NCI-H69 (cell line): Measurements from ENCODE around the gene CCDC57.
A peak's percentile ranks its signal among the peaks of the same experiment; 100 is the strongest.
"Not testable (repeated sequence)": the region's sequence is repeated elsewhere in the genome, so short reads cannot be mapped to it uniquely, and the experiment has no call there.

Source experiments
- DNase-seq: peaks from one replicate; lab custom pipeline; 2025; lab: John Stamatoyannopoulos, UW

CCDC57 gene

DNA sequence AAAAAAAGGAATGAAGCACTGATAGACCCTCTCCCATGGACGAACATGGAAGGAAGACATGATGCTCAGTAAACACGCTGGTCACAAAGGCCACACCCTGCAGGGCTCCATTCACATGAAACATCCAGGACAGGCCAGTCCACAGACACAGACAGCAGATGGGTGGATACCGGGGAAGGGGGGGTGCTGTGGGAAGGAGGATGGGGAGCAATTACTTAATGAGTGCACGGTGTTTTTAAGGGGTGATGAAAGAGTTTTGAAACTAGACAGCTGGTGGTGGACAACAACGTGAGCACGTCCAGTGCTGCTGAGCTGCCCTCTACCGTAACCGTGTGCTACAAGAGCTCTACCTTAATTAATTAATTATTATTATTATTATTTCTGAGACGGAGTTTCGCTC, 10.2 kb upstream of the CCDC57 start:
- DNase-seq, result no peak

DNA sequence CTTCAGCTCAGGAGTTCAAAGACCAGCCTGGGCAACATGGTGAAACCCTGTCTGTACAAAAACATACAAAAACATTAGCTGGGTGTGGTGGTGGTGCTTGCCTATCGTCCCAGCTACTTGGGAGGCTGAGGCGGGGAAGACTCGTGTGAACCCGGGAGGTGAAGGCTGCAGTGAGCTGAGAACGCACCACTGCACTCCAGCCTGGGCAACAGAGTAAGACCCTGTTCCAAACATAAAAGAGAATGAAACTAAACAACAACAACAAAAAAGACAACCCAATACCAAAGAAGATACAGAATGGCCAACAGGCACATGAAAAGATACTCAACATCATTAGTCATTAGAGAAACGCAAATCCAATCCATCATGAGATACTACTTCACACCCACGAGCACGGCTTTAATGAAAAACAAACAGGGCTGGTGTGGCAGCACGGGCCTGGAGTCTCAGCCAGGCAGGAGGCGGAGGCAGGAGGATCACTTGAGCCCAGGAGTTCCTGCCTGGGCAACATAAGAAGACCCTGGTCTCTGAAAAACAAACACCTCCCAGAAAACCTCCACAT, 8.8 kb upstream of the CCDC57 start:
- DNase-seq, result no peak

DNA sequence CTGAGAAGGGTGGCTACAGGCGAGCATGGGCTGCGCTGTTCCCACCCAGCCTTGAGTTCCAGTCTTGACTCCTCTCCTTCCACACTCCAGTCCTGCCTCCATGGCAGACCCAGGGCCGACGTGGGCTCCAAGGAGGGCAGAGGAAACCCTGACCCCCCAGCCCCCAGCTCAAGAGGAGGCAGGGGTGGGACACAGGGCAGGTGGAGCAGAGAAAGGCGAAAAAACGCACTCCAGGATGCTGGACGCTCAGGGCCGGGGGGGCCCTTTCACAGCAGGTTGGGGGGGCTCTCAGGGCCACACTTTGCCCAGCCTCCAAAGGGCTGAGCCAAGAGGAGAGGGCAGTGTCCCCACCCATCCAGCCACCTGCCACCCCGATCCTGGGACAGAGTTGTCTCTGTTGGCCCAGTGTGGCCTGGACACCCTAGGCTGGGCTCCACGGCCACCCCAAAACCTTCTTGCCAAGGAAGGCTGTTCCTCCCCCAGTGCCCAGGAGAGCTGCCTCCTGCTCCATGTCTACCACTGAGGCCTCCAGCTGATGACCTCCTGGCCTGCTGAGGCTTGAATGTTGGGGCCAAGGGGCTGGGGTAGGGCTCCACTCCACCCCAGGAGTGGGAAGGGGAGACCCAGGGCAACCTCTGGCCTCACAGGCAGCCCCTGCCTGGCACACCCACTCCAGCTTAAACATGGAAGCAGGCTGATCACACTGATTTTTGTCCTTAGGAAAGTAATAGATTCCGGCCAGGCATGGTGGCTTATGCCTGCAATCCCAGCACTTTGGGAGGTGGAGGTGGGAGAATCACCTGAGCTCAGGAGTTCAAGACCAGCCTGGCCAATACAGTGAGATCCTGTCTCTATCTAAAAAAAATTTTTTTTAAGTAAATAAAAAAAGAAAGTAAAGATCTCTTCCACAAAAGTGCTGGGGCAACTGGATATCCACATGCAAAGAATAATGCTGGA, 7.4 kb upstream of the CCDC57 start:
- no peak for DNase-seq

DNA sequence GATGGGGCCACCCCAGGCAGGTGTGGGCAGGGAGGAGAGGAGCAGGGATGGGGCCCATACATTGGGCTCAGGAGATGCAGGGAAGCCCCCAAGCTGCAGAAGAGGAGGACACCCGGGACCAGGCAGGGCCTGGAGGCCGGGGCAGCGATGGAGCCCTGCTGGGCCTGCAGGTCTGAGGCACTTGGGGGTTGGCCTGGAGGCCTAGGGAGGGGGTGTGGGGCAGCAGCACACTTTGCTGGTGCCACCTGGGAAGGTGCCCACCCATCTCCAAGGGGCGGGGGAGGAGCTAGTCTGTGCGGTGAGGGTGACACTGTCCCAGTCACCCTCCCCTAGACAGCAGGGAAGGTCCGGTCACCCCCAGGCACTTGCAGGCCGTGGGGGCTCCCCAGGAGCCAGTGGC, 6.4 kb upstream of the CCDC57 start:
- DNase-seq, result no peak

DNA sequence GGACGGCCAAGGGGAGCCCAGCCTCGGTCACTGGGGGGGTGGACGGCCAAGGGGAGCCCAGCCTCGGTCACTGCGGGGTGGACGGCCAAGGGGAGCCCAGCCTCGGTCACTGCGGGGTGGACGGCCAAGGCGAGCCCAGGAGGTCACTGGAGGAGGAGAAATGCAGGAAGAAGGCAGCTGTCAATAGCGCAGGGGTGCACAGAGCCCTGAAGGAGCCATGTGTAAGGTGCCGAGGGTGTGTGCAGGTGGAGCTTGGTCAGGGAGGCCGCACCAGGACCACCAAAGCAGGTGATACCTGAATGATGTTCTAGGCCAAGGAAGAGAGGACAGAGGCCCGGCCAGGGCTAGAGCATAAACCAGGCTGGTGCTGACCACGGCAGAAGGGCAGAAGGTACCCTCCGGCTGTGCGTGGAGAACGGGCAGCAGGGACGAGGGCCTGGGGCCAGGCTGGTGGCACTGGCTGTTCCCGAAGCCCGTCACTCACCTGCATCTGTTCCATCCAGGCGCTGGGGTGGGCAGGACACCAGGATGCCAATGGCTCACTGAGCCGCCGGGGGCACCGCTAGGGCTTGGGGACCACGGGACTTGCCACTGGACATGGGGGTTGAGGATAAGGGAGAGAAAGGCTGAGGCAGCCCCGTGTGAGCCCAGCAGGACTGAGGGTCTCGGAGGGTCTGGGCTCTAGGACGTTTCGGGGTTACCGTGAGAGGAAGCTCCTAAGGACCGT, 5.9 kb upstream of the CCDC57 start:
- DNase-seq, result no peak

DNA sequence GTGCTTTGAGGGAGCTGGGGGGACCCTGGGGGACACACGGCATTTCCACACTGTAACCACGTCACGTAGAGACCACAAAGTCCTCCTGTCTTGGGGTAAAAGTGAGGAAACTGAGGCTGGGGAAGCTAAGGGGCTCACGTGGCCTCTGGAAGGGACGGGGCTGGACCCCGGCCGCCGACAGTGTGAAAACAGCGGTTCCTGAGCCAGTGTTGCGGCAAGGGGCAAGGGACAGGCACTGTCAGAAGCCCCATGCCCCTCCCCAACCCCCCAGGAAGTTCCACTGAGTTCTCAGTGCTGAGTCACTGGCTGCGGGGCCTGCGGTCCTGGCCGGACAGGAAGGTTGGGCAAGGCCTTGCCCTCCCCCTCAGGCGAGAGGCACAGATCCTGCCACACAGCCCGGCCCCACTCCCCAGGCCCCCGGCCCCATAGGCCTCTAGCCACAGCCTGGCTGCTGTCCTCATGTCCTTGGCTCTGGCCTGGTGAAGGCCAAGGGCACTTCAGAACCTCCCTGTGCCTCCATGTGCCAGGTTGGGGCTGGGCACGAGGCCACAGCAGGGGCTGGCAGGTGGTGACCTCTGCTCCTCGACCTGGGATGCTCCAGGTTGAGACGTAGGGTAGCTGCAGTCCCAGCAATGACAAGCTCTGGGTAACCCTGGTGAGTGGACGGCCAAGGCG, 5.0 kb upstream of the CCDC57 start:
- DNase-seq, result no peak

DNA sequence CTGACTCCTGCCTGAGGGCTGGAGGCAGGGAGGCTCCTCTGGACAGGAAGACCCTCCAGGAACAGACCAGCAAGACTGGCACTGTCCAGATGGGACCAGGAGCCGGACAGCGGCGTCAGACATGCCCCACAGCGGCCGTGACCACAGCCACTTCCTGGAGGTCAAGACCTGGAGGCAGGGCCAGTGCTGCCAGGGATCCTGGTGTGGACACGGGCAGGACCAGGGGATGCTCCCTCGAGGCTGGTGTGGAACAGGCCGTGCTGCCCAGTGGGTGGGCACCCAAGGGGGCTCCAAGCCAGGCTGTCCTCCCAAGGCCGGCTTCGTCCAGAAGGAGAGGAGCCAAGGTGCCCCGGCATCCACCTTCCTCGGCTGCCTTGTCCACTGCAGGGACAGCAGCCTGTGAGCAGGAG, 4.5 kb upstream of the CCDC57 start:
- no peak for DNase-seq

DNA sequence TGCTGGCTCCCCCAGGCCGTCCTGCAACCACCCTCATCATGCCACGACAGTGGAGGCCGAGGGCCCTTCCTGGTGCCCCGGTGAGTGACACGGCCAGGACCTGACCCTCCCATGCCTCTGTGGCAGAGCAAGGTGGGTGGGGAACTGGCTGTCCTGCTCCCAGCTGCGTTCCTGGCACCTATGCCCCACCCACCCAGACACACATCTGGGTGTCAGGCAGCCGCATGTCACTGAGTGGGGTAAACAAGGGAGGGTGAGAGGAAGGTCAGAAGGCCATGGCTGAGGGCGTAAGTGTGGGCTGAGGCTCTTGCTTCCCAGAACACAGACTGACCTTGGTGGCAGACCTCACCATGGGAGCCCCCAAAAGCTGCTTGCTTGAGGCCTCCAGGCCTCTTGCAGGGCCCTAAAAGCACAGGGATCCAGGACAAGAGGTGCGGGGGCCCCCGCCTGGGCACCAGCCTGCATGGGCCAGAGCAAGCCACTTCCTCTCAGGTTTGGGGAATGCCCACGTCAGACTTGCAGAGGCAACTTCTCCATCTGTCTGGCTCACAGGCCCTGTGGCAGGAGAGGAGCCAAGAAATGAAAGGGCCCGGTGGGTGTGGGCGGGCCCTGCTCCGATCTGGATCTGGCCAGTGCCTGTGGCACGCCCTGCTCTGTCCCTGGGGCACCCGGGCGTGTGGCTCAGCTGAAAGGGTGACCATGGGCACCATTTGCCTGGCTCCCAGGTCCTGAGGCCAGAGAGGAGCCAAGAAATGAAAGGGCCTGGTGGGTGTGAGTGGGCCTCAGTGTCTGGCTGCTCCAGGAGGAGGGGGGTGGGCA, 3.9 kb upstream of the CCDC57 start:
- DNase-seq, result no peak

DNA sequence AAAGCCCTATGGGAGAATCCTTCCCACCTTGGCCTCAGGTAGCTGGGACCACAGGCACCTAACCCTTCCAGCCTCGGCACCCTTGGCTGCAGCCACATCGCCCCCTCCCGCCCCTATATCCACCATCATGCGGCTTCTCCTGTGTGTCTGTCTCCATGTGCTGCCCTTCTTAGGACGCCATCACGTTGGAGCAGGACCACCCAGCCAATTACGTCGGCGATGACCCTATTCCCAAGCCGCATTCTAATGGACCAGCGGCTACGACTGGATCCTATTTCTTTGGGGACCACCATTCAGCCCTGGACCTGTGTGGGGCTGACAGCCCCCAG, 3.3 kb upstream of the CCDC57 start:
- DNase-seq, result no peak

DNA sequence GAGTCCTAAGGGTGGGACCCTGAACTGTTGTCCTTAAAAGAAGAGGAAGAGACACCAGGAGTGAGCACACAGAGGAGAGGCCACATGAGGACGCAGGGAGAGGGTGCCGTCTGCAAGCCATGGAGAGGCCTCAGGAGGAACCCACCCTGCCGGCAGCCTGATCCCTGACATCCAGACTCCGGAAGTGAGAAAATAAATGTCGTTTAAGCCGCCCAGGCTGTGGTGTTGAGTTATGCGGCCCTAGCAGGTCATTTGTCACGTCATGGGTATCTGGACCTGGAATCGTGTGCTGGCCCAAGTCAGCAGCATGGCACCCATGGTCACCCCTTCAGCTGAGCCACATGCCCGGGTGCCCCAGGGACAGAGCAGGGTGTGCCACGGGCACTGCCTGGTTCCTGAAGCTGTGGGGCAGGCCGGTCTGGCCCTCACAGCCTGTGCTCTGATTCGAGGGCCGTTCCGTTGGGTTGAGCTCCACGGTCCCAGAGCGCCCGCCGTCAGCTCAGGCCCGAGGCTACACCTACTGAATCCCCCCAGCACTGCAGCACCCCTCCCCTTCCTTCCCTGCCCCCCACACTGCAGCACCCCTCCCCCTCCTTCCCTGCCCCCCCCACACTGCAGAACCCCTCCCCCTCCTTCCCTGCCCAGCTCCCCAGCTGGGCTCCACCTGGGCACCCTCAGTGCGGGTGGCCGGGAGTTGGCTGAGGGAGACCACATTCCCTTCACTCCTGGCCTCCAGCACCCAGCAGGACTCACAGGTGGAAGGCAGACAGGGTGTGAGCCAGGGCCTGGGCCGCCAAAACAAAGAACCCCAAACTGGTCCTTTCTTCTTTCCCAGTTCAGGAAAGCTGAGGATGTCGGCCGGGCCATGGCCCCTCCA, 2.7 kb upstream of the CCDC57 start:
- peak; percentile 57 for DNase-seq

DNA sequence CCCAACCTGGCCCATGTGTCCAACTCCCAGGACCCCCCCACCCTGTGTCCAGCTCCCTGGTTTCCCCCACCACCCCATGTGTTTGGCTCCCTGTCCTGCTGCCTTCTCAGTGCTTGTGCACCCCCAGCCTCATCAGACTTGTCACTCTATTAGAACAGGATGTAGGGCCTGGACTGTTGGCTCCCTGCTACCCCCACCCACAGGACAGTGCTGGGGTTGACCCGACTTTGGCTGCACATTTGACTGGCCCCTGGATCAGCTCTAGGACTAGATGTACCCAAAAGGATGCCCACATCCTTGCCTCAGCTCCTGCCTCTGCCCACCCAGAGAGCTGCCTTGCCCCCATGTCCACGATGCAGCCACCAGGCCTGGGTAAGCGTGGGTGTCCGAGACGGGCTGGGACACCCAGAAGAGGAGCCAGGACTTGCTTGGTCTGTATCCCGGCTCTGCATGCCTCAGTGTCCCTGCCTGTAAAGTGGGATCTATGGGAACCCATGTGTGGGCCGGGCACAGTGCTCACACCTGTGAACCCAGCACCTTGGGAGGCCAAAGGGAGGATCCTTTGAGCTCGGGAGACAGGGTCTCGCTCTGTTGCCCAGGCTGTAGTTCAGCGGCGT, 1.5 kb upstream of the CCDC57 start:
- DNase-seq, result no peak

DNA sequence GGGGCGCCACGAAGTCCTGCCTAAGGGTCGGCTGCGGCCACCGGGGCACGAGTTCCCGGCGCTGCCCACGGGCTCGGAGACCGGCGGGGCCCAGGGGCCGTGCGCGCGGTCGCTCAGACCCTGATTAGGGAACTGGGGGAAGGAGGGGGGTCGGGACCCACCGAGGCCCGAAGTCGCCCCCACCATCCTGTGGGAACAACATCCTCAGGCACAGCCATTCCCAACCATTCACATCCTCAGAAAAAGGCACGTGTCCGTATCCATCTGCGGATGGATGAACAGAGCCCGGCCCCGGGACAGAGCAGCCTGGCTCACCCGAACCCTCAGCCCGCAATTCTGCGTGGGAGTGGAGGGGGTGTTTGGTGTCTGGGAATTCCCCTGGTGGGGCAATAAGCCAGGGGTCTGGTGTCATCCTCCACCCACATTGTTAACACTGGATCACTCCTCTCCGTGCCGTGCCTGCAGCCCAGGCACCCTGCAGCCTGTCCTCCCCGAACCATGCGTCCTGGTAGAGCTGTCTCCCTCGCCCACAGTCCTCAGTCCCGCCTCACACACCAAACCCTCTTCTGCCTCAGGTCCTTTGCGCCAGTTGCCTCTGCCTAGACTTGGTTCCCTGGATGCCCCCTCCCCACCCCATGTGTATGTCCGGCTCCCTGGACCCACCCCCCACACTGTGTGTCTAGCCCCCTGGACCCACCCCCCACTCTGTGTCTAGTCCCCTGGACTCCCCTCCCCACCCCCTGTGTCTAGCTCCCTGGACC, 789 bp upstream of the CCDC57 start:
- peak; percentile 78 for DNase-seq

DNA sequence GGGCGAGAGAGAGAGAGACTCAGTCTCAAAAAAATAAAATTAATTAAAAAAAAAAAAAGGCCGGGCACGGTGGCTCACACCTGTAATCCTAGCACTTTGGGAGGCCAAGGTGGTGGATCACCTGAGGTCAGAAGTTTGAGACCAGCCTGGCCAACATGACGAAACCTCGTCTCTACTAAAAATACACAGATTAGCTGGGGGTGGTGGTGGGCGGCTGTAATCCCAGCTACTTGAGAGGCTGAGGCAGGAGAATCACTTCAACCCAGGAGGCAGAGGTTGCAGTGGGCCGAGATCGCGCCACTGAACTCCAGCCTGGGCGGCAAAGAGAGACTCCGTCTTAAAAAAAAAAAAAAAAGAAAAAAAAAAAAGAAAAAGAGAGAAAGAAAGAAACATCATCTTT, 2.0 kb downstream of the CCDC57 start:
- not testable (repeated sequence) for DNase-seq

DNA sequence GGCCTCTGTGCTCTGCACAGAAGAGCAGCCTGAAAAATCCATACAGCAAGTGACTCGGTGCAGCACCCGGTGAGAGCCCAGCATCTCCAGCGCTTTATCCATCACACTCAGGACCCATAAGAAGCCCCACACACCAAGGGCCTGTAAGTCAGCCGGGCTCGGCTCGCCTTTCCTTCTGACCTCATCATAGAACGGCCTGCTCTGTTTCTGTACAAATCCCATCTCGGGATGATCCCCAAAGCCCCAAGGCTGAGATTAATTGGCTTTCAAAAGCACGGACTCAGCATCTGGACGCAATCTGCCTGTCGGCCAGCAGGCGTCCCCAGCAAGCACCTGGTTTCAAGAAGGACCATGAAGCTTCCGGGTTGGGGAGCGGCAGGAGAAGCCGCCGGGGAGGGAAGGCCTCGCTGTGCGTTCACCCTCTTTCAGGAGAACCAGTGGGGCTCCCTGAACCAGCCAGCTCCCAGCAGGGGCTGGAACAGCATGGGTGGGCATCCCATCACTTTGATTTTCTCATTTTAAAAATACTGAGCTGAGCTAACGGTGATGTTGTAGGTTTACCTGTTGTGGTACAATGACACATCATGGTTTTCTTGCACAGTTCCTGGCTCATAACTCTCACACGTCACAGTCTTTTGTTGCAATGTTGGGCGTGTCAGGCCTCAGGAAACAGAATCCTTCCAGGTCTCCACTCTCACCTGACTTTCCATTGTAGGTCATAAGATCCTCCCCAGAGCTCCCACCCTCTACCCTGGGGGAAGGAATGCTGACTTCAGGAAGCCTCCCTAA, 6.7 kb downstream of the CCDC57 start:
- DNase-seq, result peak; percentile 95

DNA sequence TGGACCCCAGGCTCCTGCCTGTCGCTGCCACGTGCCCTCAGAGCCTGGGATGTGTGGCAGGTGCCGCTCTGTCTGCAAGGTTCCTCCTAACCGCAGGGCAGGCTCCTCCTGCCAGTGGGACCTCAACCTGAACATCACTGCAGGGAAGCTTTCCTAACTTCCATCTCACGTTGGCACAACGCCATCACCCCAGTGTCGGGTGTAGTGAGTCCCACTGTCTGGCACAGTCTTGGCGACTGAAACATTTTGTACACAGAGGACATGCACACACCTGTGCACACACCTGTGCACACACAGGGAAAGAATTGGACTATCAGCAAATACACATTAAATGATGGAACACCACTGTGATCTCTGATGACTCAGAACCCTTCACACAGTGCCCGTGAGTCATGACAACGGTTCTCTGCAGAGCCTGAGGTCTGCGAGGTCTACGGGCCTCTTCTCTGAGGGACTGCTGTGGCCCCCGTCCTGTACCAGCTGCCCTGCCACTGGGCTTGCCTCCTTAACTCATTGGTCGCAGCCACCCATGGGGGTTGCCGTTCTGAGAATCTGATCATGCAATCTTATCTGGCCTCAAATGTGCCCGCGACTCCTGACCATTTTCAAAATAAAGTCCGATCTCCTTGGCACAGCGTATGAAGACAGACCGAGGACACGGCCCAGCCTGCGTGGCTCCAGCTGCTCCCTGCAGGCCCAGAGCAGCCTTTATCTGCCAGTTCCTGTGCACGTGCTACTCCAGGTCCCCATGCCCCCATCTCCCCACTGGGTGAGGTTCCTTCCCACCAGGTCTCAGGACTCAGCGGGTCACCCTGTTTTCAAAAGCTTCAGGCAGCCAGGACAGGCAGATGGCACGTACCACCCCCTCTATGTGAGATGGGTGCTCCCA, 7.6 kb downstream of the CCDC57 start:
- peak; percentile 96 for DNase-seq

DNA sequence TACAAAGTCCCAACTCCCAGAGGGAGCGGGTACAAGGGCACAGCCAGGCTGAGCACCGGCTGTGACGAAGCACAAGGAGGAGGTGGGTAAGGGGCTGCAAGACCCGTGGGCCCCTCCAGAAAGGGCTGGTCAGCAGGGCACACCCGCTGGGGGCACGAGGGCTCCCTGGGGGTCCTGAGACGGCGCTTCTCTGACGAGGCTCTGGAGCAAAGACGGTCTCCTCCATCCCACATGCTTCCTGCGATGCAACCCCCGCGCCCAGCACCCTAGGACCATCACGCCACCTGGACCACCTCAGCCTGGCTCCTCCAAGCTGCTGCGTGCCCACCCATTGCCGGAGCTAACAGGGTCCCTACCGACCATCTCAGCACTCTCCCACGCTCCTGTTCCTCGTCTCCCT, 8.7 kb downstream of the CCDC57 start:
- no peak for DNase-seq

DNA sequence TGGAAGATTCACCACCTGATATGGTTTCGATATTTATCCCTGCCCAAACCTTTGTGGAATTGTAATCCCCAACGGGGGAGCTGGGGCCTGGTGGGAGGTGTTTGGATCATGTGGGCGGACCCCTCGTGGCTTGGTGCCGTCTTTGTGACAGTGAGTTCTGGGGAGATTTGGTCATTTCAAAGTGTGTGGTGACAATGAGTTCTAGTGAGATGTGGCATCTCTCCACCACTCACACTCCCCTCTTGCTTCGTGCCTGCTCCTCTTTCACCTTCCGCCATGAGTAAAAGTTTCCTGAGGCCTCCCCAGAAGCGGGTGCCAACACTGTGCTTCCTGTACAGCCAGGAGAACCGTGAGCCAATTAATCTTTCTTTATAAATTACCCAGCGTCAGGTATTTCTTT, 9.7 kb downstream of the CCDC57 start:
- DNase-seq, result no peak

DNA sequence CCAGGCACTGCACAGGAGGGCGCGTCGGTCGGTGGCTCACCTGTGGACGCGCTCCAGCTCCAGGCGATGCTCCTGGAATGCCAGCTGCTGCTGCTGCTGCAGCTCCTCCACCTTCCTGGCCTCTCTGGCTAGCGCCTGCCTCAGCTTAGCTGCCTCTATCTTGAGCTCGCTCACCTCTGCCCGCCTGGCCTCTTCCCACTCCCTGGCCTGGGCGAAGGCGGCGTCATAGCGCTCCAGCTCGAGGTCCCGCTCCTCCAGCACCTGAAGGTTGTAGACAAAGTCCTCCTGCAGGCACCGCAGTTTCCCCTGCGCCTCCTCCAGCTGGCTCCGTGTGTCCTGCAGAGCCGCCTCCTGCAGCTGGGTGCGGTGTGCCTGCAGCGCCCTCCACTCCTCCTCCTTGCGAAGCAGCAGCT, 11.1 kb downstream of the CCDC57 start:
- DNase-seq, result peak; percentile 80
